HG02973 (cell line): ENCODE data around the gene POFUT2.

Experiments used
- ATAC-seq: cut with Tn5 transposase; IDR thresholded peaks from one replicate; pipeline ENCODE4 v1.9.1; 2021; ENCODE audit warnings: moderate library complexity; ENCODE audit not compliant: unreplicated experiment

Gene POFUT2

GRCh38 chr21:45250914-45251634 lies 36.6 kb downstream of the POFUT2 start:
- no peak for ATAC-seq

- ATAC-seq: no peak
These were observed 37.4 kb downstream of the POFUT2 start for GRCh38 chr21:45250272-45250671.

- no peak for ATAC-seq
These were observed 38.1 kb downstream of the POFUT2 start for GRCh38 chr21:45249626-45250025.

- ATAC-seq: no peak
These were observed 38.8 kb downstream of the POFUT2 start for GRCh38 chr21:45248893-45249381.

- ATAC-seq: no peak
These were observed 39.3 kb downstream of the POFUT2 start for GRCh38 chr21:45248301-45248892.

- ATAC-seq: no peak
These were observed 41.0 kb downstream of the POFUT2 start for GRCh38 chr21:45246386-45247320.

- ATAC-seq: no peak
These were observed 42.8 kb downstream of the POFUT2 start for GRCh38 chr21:45244799-45245340.

GRCh38 chr21:45243603-45244002 lies 44.1 kb downstream of the POFUT2 start:
- ATAC-seq: no peak

GRCh38 chr21:45241357-45241756 lies 46.3 kb downstream of the POFUT2 start:
- ATAC-seq: no peak

GRCh38 chr21:45237401-45237800 lies 50.3 kb downstream of the POFUT2 start:
- ATAC-seq: no peak

GRCh38 chr21:45236481-45236880 lies 51.2 kb downstream of the POFUT2 start:
- no peak for ATAC-seq

- ATAC-seq: no peak
These were observed 52.2 kb downstream of the POFUT2 start for GRCh38 chr21:45235488-45235887.

GRCh38 chr21:45234965-45235364 lies 52.7 kb downstream of the POFUT2 start:
- no peak for ATAC-seq

- ATAC-seq: no peak
These were observed 53.6 kb downstream of the POFUT2 start for GRCh38 chr21:45234127-45234526.

GRCh38 chr21:45231705-45232104 lies 56.0 kb downstream of the POFUT2 start:
- ATAC-seq: no peak

GRCh38 chr21:45228656-45229240 lies 58.9 kb downstream of the POFUT2 start:
- ATAC-seq: no peak

GRCh38 chr21:45228171-45228641 lies 59.5 kb downstream of the POFUT2 start:
- ATAC-seq: no peak

GRCh38 chr21:45227735-45228134 lies 60.0 kb downstream of the POFUT2 start:
- no peak for ATAC-seq

- ATAC-seq: no peak
These were observed 61.0 kb downstream of the POFUT2 start for GRCh38 chr21:45226540-45227326.
